GM12801 (cell line): ENCODE measurements around the gene EFR3B.

ENCODE experiments used
- TF ChIP-seq, protein P1 (sequence below): IDR thresholded peaks from one replicate; pipeline ENCODE4 v1.5.1; 2011; ENCODE audit warnings: control low read depth; ENCODE audit not compliant: insufficient read length; ENCODE audit errors: extremely low read depth

EFR3B gene

DNA sequence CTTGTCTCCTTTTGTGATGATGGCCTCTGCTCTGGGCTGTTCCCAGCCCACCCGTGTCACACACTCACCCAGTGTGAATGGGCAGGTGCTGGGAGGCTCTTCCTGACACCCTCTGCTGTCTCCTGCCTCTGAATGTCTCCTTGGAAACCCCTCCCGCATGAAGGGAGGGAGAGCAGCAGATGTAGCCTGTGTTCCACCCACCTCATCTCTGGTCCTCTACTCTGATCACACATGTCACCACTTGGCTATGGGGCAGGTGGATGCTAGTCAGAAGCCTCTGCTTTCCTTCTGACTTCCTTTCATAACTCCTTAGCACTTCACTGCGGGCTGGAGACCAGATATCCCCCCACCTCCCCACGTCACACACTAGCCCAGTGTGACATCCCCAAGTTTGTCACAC, 23.9 kb downstream of the EFR3B start:
- TF ChIP-seq, protein P1, sequence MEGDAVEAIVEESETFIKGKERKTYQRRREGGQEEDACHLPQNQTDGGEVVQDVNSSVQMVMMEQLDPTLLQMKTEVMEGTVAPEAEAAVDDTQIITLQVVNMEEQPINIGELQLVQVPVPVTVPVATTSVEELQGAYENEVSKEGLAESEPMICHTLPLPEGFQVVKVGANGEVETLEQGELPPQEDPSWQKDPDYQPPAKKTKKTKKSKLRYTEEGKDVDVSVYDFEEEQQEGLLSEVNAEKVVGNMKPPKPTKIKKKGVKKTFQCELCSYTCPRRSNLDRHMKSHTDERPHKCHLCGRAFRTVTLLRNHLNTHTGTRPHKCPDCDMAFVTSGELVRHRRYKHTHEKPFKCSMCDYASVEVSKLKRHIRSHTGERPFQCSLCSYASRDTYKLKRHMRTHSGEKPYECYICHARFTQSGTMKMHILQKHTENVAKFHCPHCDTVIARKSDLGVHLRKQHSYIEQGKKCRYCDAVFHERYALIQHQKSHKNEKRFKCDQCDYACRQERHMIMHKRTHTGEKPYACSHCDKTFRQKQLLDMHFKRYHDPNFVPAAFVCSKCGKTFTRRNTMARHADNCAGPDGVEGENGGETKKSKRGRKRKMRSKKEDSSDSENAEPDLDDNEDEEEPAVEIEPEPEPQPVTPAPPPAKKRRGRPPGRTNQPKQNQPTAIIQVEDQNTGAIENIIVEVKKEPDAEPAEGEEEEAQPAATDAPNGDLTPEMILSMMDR: no peak

DNA sequence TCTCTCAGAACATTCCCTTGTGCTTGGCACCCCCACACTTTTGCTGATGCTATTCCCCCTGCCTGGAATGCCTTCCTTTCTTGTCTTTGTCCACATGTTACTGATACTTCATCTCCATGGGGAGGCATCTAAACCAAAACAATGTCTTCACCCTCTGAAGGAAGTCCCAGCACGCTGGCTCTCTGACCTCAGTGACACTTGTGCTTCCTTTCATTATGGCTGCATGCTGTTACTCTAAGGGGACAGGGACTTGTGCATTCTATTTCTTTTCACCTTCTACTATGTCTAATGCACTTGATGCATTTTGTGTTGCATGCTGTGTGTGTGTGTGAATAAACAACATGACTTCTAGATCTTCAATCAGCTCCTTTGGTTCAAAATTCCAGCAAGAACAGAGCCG, 24.6 kb downstream of the EFR3B start:
- TF ChIP-seq, protein P1: no peak

DNA sequence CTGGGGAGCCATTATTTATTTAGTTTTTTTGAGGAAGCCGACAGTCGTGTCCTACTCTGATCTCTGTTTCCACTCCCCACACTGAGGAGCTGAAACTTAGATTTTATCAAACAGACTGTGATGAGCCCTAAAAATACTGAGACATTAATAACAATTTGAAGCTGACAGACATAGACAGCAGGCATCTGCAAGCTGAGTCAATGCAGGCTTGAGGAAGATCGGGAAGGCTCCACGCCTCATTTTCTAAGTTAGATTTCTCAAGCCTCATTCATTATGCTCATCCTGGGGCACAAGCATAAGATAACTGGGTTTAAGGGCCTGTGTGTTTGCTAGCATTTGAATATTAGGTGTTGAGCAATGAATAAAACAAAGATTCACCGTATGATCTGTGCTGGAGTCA, 26.3 kb downstream of the EFR3B start:
- TF ChIP-seq, protein P1: no peak

DNA sequence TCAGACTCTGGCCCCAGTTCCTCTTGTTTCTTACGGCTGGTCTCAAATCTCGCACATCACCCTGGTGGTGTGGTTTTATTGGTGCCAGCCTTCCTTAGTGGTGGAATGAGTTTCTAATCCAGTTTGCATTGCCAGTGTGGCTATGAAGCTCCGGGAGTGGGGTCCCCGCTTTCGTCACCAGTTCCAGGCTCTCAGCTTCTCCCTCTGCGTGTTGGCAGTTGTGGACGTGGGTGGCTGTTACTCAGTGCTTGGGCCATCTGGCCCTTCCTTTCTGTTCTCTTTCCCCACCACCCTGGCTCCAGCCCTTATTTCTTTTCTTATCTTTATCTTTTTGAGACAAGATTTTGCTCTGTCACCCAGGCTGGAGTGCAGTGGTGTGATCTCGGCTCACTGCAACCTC, 30.1 kb downstream of the EFR3B start:
- TF ChIP-seq, protein P1: no peak

DNA sequence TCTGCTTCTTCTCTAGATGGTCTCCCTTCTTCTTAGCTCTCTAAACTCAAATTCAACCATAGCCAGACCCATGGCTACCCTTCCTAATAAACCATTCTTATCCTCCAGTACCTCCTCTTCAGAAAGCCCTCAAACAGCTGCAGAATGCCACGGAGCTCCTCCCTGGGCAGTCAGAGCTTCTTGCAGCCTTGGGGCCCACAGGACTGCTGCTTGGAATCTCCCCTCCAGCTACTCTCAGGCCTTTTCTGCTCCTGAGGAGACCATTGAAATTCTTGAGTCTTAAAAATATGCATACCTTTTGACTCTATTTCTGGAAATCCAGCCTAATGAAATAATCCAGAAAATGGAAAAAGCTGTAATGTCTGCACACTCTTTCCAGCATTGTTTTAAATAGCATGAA, 30.7 kb downstream of the EFR3B start:
- TF ChIP-seq, protein P1: no peak

DNA sequence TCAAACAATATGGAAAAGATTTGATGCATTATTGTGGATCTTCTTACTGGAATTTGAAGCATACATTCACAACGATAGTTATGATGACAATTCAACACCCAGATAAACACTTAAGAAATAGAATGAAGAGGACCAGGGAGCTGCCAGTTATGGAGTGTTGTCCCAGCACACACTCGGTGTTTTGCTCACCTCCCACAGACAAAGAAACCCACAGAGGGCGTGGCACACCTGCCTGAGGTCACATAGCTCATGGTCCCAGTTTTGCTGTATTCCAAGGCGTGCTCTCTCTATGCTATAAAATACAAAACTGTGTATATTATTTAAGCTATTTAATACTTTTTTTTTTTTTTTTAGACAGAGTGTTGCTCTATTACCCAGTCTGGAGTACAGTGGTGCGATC, 31.1 kb downstream of the EFR3B start:
- TF ChIP-seq, protein P1: no peak

DNA sequence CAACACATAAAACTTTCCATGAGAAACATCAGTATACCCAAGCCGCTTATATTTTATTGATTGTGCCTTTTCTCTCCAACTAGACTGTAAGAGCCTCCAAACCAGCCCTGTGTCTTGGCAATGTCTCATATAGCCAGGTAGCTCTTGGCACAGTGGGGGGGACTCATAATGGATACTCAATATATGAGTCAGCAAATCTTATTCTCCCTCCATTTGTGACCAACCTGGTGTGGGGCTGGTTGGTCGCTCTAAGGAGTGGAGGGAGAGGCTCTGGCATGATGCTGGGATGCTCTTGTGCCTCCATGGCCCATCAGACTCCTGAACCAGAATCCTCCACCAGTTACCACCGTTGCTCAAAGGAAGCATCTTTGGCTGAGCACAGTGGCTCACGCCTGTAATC, 32.0 kb downstream of the EFR3B start:
- TF ChIP-seq, protein P1: no peak

DNA sequence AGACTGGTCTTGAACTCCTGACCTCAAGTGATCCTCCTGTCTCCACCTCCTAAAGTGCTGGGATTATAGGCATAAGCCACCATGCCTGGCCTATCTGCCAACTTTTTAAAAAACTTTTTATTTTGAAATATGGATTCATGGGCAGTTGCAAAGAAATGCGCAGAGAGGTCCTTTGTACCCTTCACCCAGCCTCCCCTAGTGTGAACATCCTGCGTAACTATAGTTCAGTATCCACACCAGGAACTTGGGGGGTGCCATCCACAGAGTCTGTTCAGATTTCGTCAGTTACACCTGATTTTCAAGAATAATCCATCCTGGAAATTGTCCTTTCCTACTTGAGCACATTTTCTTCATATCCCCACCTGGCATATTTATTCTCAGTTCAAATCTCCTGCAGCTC, 33.0 kb downstream of the EFR3B start:
- TF ChIP-seq, protein P1: no peak
